Measurements from ENCODE around the gene NAA60. TPM values are rescaled to one million over a fixed set of nuclear protein-coding genes. Genes with fewer than 3 reads are reported as not detected.

Gene NAA60
- total and polyA plus RNA-seq, 9 of the 15 experiments (the other 6 are each of a cell fraction or from before 2014, with no cell fraction given) = 2.1 to 49.4 (median 10.3) TPM

DNA sequence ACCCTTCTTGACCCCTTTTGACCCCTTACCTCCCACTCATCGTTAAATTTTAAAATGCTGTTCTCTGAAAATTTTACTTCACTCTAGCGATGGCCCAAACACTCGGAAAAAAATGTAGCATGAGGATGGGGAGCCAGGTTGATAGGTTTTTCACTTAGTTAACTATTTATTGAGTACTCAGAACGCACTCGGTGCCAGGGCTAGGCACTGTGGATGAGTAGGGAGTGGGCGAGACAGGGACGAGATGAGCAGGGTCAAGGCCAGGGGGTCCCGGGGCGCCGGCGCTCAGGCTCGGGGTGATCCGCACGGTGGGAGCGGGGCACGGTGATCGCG is 43.1 kb upstream of the NAA60 start (continued):
- no peak for TF ChIP-seq TSHZ1 (CRISPR knock-in tag; IDR thresholded peaks at IDR 0.05)
- TF ChIP-seq RAD51 (IDR thresholded peaks at IDR 0.05; ENCODE audit: borderline replicate concordance, low read depth) = no peak
- no peak for TF ChIP-seq CREB3 (tag; conservative IDR thresholded peaks at IDR 0.05; ENCODE audit: low read depth)
- TF ChIP-seq ZNF12 (CRISPR knock-in tag; IDR thresholded peaks at IDR 0.05) = 0 out of 2 replicates have a peak, but pooled peaks have one; percentile 26
- TF ChIP-seq HOXB6 (CRISPR knock-in tag; IDR thresholded peaks at IDR 0.05; ENCODE audit: borderline replicate concordance) = no peak
